ENCODE data around the gene CYP26B1. TPM values are rescaled to one million over a fixed set of nuclear protein-coding genes. Genes with fewer than 3 reads are reported as not detected.

The CYP26B1 gene
- total RNA-seq, 2 experiments from 2014 or later, result not detected

DNA sequence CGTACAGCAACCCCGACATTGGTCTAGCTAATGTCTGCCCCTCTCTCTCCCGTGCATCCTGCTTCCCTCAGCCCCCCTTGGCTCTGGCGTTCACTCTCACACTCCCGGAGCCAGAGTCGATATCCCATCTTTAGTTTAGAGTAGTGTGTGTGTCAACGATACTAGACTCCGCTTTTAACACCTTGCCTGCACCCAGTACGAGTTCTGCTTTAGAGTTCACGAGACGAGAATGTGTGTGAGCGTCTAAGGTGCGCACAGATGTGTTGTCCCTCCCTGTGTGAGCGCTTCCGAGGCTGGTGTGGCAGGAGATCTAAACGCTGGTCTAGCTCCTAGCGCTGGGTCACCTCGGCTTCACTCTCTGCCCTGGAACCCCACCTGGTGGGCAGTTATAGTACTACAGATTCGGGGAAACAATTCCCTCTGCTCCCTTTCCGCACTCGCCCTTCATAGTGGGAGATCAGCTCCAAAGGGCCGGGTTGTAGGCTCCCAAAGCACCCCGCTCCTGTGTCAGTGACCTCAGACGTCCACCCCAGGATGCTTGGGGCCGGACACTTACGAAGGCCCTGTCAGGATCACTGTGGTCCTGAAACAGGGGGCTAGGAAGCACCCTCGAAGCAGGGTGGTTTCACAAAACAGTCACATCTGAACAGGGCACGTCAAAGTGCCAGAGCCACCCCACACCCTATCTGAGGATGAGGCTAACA, 2.6 kb upstream of the CYP26B1 start:
- Histone ChIP-seq H3K4me3 (ENCODE audit: low read depth, low read length, poor library complexity, severe bottlenecking) (no peak overlapping the region), H3K36me3 (ENCODE audit: insufficient read depth, low read length) (no peaks in the 10 kb centered on the region), H2AFZ (ENCODE audit: low read length) (no peak overlapping the region), H3K79me2 (ENCODE audit: insufficient read depth, low read depth, low read length) (no peaks in the 10 kb centered on the region), H3K9me3 (ENCODE audit: low read length) (no peaks in the 10 kb centered on the region), H3K9me2 (ENCODE audit: insufficient read depth, low read length) (no peaks in the 10 kb centered on the region), H4K20me1 (ENCODE audit: insufficient read depth, low read length) (no peaks in the 10 kb centered on the region), H3K27ac (ENCODE audit: low read depth, low read length, poor library complexity, severe bottlenecking) (no peak overlapping the region), H3K4me2 (ENCODE audit: low read length) (no peak overlapping the region), H3K4me1 (ENCODE audit: insufficient read depth, low read length, poor library complexity, severe bottlenecking) (no peaks in the 10 kb centered on the region)
- peak; percentile 40 for DNase-seq (ENCODE audit: low spot score)
- POLR2A ChIA-PET, result no interaction called here
- TF ChIP-seq, protein P1, sequence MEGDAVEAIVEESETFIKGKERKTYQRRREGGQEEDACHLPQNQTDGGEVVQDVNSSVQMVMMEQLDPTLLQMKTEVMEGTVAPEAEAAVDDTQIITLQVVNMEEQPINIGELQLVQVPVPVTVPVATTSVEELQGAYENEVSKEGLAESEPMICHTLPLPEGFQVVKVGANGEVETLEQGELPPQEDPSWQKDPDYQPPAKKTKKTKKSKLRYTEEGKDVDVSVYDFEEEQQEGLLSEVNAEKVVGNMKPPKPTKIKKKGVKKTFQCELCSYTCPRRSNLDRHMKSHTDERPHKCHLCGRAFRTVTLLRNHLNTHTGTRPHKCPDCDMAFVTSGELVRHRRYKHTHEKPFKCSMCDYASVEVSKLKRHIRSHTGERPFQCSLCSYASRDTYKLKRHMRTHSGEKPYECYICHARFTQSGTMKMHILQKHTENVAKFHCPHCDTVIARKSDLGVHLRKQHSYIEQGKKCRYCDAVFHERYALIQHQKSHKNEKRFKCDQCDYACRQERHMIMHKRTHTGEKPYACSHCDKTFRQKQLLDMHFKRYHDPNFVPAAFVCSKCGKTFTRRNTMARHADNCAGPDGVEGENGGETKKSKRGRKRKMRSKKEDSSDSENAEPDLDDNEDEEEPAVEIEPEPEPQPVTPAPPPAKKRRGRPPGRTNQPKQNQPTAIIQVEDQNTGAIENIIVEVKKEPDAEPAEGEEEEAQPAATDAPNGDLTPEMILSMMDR (conservative IDR thresholded peaks at IDR 0.05; ENCODE audit: low read length), result peak; percentile 79
- no peak for TF ChIP-seq EZH2phosphoT487 (IDR thresholded peaks at IDR 0.05; ENCODE audit: borderline replicate concordance, low read depth, low read length)
- no TSS peak for BruUV-seq (replicated peaks)
- intact Hi-C loops (cut with micrococcal nuclease; ENCODE audit: unreplicated experiment), result loop anchor here (2.0 kb wide), 2 partner anchors 226 to 606 kb away; no protein-coding TSS in a partner anchor
- CTCF ChIA-PET (ENCODE audit: unreplicated experiment), result interaction anchor here (0.9 kb wide), 1 partner anchor 226 kb away, joined by 5 read pairs; no protein-coding TSS in a partner anchor

DNA sequence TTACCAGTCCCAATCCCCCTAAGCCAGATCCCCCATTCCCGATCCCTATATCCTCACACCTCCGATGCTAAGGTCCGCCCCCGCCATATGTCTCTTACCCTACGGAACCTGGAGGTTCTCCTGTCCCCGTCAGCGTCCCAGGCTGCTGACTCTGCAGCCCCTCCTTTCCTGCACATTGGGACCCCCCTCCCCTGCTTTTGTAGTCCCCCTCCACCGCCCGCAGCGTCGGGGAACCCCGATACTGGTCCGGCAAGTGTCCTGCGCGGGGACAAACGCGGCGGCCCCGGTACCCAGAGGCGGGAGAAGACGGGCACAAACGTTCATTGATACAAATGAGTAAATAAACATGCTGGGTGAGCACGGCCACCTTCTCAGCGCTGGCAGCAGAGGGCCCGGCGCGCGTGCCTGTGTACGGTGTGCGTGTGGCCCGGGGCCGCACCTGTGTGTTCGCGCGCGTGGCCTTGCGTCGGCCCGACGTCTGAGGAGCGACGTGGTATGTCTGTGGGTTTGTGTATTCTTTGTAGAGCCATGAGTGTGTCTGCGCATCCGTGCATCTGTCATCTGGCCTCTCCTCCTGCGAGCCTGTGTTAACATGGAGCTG, 2.0 kb upstream of the CYP26B1 start:
- no peak overlapping the region for H3K4me2 ChIP-seq (ENCODE audit: low read length)

More for the DNA sequence above, 2.0 kb upstream of the CYP26B1 start:
- Histone ChIP-seq H3K9me3 (ENCODE audit: low read length) (no peaks in the 10 kb centered on the region), H2AFZ (ENCODE audit: low read length) (no peak overlapping the region), H3K27ac (ENCODE audit: low read depth, low read length, poor library complexity, severe bottlenecking) (no peak overlapping the region), H4K20me1 (ENCODE audit: insufficient read depth, low read length) (no peaks in the 10 kb centered on the region), H3K4me1 (ENCODE audit: insufficient read depth, low read length, poor library complexity, severe bottlenecking) (no peaks in the 10 kb centered on the region), H3K9me2 (ENCODE audit: insufficient read depth, low read length) (no peaks in the 10 kb centered on the region), H3K79me2 (ENCODE audit: insufficient read depth, low read depth, low read length) (no peaks in the 10 kb centered on the region), H3K36me3 (ENCODE audit: insufficient read depth, low read length) (no peaks in the 10 kb centered on the region), H3K4me3 (ENCODE audit: low read depth, low read length, poor library complexity, severe bottlenecking) (no peak overlapping the region)
- ChIA-PET CTCF (ENCODE audit: unreplicated experiment) (interaction anchor here (0.9 kb wide), 1 partner anchor 226 kb away, joined by 5 read pairs; no protein-coding TSS in a partner anchor), POLR2A (no interaction called here)
- DNase-seq (ENCODE audit: low spot score), result no peak
- no peak for TF ChIP-seq EZH2phosphoT487 (IDR thresholded peaks at IDR 0.05; ENCODE audit: borderline replicate concordance, low read depth, low read length)
- TF ChIP-seq, protein P1 (conservative IDR thresholded peaks at IDR 0.05; ENCODE audit: low read length), result no peak
- BruUV-seq (replicated peaks), result no TSS peak
- intact Hi-C loops (cut with micrococcal nuclease; ENCODE audit: unreplicated experiment), result loop anchor here (2.0 kb wide), 2 partner anchors 225 to 605 kb away; no protein-coding TSS in a partner anchor

Measured in OCI-LY7 (cell line).